H1 (cell line): Measurements from ENCODE around the gene ARL11. TPM values are rescaled to one million over a fixed set of nuclear protein-coding genes. Genes with fewer than 3 reads are reported as not detected.

Experiments
- CTCF ChIA-PET: fragments of 300-600 bp; sonication (Branson Sonifier 250); formaldehyde crosslinking; loops from one replicate; lab custom pipeline; 2021; ENCODE audit not compliant: partially characterized antibody; lab: Charles Lee
- POLR2A ChIA-PET: fragments of 300-600 bp; sonication (Branson Sonifier 250); formaldehyde crosslinking; loops from one replicate; lab custom pipeline; 2021; ENCODE audit warnings: inconsistent platforms; ENCODE audit not compliant: partially characterized antibody; lab: Charles Lee
- DNase-seq, 2 experiments: peaks; one replicate each; pipeline versions ENCODE4 v3.0.0 to v3.0.0-alpha.2; 2010 to 2022; ENCODE audit warnings: low spot score in 2 of 2, low read depth in 1 of 2, mixed read lengths in 1 of 2
- FAIRE-seq: peaks from 2 replicates; lab custom pipeline; 2011; peaks lifted over from hg19 to GRCh38; lab: Jason Lieb, UNC
- H2AFZ ChIP-seq: 2 replicates; pipeline ENCODE4 v1.8.1; 2012; ENCODE audit warnings: low read length, inconsistent platforms
- H2AK5ac ChIP-seq: 2 replicates; pipeline ENCODE4 v1.6.1; 2013; ENCODE audit warnings: low read depth, low read length
- H2BK120ac ChIP-seq: replicated peaks from 2 replicates; pipeline ENCODE3; 2013; ENCODE audit warnings: low read depth, low read length, inconsistent platforms
- H2BK12ac ChIP-seq: 2 replicates; pipeline ENCODE4 v1.6.1; 2013; ENCODE audit warnings: low read depth, low read length
- H2BK15ac ChIP-seq: 2 replicates; pipeline ENCODE4 v1.6.1; 2013; ENCODE audit warnings: low read length
- H2BK20ac ChIP-seq: 2 replicates; pipeline ENCODE4 v1.6.1; 2013; ENCODE audit warnings: low read length
- H2BK5ac ChIP-seq: 2 replicates; pipeline ENCODE4 v1.6.1; 2013; ENCODE audit warnings: low read depth, low read length
- H3K14ac ChIP-seq: 2 replicates; pipeline ENCODE4 v1.6.1; 2013; ENCODE audit warnings: inconsistent platforms; ENCODE audit not compliant: insufficient read length
- H3K18ac ChIP-seq: 2 replicates; pipeline ENCODE4 v1.6.1; 2013; ENCODE audit warnings: low read length; ENCODE audit errors: extremely low read depth
- H3K23ac ChIP-seq: 2 replicates; pipeline ENCODE4 v1.6.1; 2013; ENCODE audit warnings: inconsistent platforms; ENCODE audit not compliant: insufficient read length
- H3K23me2 ChIP-seq: 2 replicates; pipeline ENCODE4 v1.6.1; 2013; ENCODE audit warnings: low read depth, low read length
- H3K27ac ChIP-seq: 2 replicates; pipeline ENCODE4 v1.6.1; 2011; ENCODE audit warnings: low read depth, low read length, inconsistent platforms
- H3K27me3 ChIP-seq, 4 experiments: replicated peaks in 1 of 4; 1 replicate in 1 of 4; 2 replicates in 3 of 4; pipeline versions ENCODE4 v1.6.1 to v1.8.1; 2011 to 2013; ENCODE audit warnings: low read length in 3 of 4, mild to moderate bottlenecking in 3 of 4, inconsistent platforms in 2 of 4, mixed read lengths in 2 of 4, moderate library complexity in 1 of 4; ENCODE audit not compliant: control insufficient read depth in 3 of 4, insufficient read depth in 3 of 4; ENCODE audit errors: extremely low read depth in 1 of 4
- H3K36me3 ChIP-seq, 4 experiments: 2 replicates each; pipeline versions ENCODE4 v1.6.1 to v1.8.1; 2011 to 2013; ENCODE audit warnings: mild to moderate bottlenecking in 4 of 4, low read length in 3 of 4, moderate library complexity in 2 of 4, control low read depth in 1 of 4, inconsistent platforms in 1 of 4; ENCODE audit not compliant: insufficient read depth in 4 of 4, control insufficient read depth in 2 of 4
- H3K4ac ChIP-seq: replicated peaks from 2 replicates; pipeline ENCODE3; 2013; ENCODE audit warnings: low read length, low read depth, mixed read lengths, inconsistent platforms; ENCODE audit not compliant: insufficient read length
- H3K4me1 ChIP-seq, 4 experiments: replicated peaks in 1 of 4; 1 replicate in 1 of 4; 2 replicates in 3 of 4; pipeline versions ENCODE4 v1.6.1 to v1.8.1; 2011 to 2013; ENCODE audit warnings: low read length in 3 of 4, inconsistent platforms in 2 of 4, mixed read lengths in 1 of 4; ENCODE audit not compliant: insufficient read depth in 4 of 4, control insufficient read depth in 3 of 4
- H3K4me2 ChIP-seq, 2 experiments: 2 replicates each; pipeline versions ENCODE4 v1.6.1 to v1.8.1; 2011 to 2013; ENCODE audit warnings: low read depth in 2 of 2, low read length in 2 of 2, control low read depth in 1 of 2, inconsistent platforms in 1 of 2, mild to moderate bottlenecking in 1 of 2; ENCODE audit not compliant: insufficient read depth in 1 of 2
- H3K4me3 ChIP-seq, 4 experiments: fragments of 200-600, 300-600 bp in 1 of 4; sonication (generic), shearing (Covaris generic), sonication (Bioruptor Twin) in 1 of 4; 2 replicates each; pipeline versions ENCODE4 v1.5.1 to v1.8.1; 2011 to 2016; ENCODE audit warnings: low read length in 4 of 4, low read depth in 3 of 4, control low read depth in 2 of 4, inconsistent platforms in 2 of 4, mild to moderate bottlenecking in 2 of 4, mixed read lengths in 1 of 4, moderate library complexity in 1 of 4; ENCODE audit not compliant: insufficient read depth in 2 of 4; ENCODE audit errors: extremely low read depth in 1 of 4
- H3K56ac ChIP-seq: replicated peaks from 2 replicates; pipeline ENCODE3; 2013; ENCODE audit warnings: low read depth, mild to moderate bottlenecking, mixed read lengths, low read length, inconsistent platforms; ENCODE audit not compliant: insufficient read length
- H3K79me1 ChIP-seq: 2 replicates; pipeline ENCODE4 v1.6.1; 2013; ENCODE audit warnings: low read depth, low read length, control low read depth
- H3K79me2 ChIP-seq, 2 experiments: 2 replicates each; pipeline versions ENCODE4 v1.6.1 to v1.8.1; 2012 to 2013; ENCODE audit warnings: low read length in 2 of 2, mild to moderate bottlenecking in 2 of 2, inconsistent platforms in 1 of 2; ENCODE audit not compliant: insufficient read depth in 2 of 2, control insufficient read depth in 1 of 2
- H3K9ac ChIP-seq, 4 experiments: replicated peaks in 1 of 4; 1 replicate in 1 of 4; 2 replicates in 3 of 4; pipeline versions ENCODE4 v1.6.1 to v1.8.1; 2011 to 2013; ENCODE audit warnings: low read depth in 3 of 4, low read length in 3 of 4, control low read depth in 2 of 4, mild to moderate bottlenecking in 2 of 4, moderate library complexity in 2 of 4, inconsistent platforms in 1 of 4; ENCODE audit errors: extremely low read depth in 1 of 4
- H3K9me3 ChIP-seq, 2 experiments: 2 replicates each; pipeline versions ENCODE4 v1.6.1 to v1.8.1; 2012 to 2013; ENCODE audit warnings: mild to moderate bottlenecking in 2 of 2, moderate library complexity in 2 of 2, control low read depth in 1 of 2, inconsistent platforms in 1 of 2, low read depth in 1 of 2, low read length in 1 of 2, mixed read lengths in 1 of 2; ENCODE audit not compliant: insufficient read depth in 2 of 2
- H4K20me1 ChIP-seq, 2 experiments: replicated peaks in 1 of 2; 2 replicates each; pipeline versions ENCODE3 to v1.8.1; 2011 to 2013; ENCODE audit warnings: inconsistent platforms in 2 of 2, low read length in 2 of 2, mild to moderate bottlenecking in 1 of 2; ENCODE audit not compliant: insufficient read depth in 2 of 2, control insufficient read depth in 1 of 2
- H4K5ac ChIP-seq: 2 replicates; pipeline ENCODE4 v1.6.1; 2013; ENCODE audit warnings: low read length, low read depth, mixed read lengths, inconsistent platforms; ENCODE audit not compliant: insufficient read length
- H4K8ac ChIP-seq: 2 replicates; pipeline ENCODE4 v1.8.0; 2013; ENCODE audit warnings: mild to moderate bottlenecking, moderate library complexity, low read length, inconsistent platforms; ENCODE audit not compliant: insufficient read depth; ENCODE audit errors: extremely low read depth
- H4K91ac ChIP-seq: replicated peaks from 2 replicates; pipeline ENCODE3; 2013; ENCODE audit warnings: low read length, mixed read lengths, inconsistent platforms; ENCODE audit not compliant: insufficient read length
- ASH2L ChIP-seq: fragments of 200-600, 300-600 bp; sonication (generic); IDR thresholded peaks from one replicate; pipeline ENCODE4 v1.7.1; 2017; ENCODE audit warnings: low read length
- BACH1 ChIP-seq: IDR thresholded peaks from 2 replicates; pipeline ENCODE4 v1.6.1; 2012; ENCODE audit warnings: low read length, improper control_type of control experiment
- CBX8 ChIP-seq: fragments of 300-800, 300-1000 bp; sonication (generic); IDR thresholded peaks from 2 replicates; pipeline ENCODE4 v1.7.1; 2016; ENCODE audit warnings: low read depth, low read length, borderline replicate concordance
- CHD2 ChIP-seq: IDR thresholded peaks from 2 replicates; pipeline ENCODE4 v1.6.1; 2012; ENCODE audit warnings: low read length, improper control_type of control experiment
- JUN ChIP-seq: IDR thresholded peaks from 2 replicates; pipeline ENCODE4 v1.6.1; 2011; ENCODE audit warnings: low read depth, mild to moderate bottlenecking, improper control_type of control experiment, low read length
- POLR2AphosphoS5 ChIP-seq: IDR thresholded peaks from 2 replicates; pipeline ENCODE4 v1.6.1; 2011; ENCODE audit warnings: low read depth, low read length
- RAD21 ChIP-seq, 2 experiments: IDR thresholded peaks in 1 of 2; conservative IDR thresholded peaks in 1 of 2; 2 replicates each; pipeline ENCODE4 v1.6.1; 2011; ENCODE audit warnings: low read depth in 2 of 2, low read length in 2 of 2, improper control_type of control experiment in 1 of 2, inconsistent platforms in 1 of 2, mild to moderate bottlenecking in 1 of 2, moderate library complexity in 1 of 2
- SIN3A ChIP-seq, 2 experiments: IDR thresholded peaks in 1 of 2; conservative IDR thresholded peaks in 1 of 2; 2 replicates each; pipeline ENCODE4 v1.6.1; 2011 to 2012; ENCODE audit warnings: low read length in 2 of 2, improper control_type of control experiment in 1 of 2, low read depth in 1 of 2, mild to moderate bottlenecking in 1 of 2
- SIX5 ChIP-seq: IDR thresholded peaks from 2 replicates; pipeline ENCODE4 v1.6.1; 2011; ENCODE audit warnings: mild to moderate bottlenecking, low read depth, low read length
- SP1 ChIP-seq: IDR thresholded peaks from 2 replicates; pipeline ENCODE4 v1.6.1; 2011; ENCODE audit warnings: low read depth, low read length
- SP4 ChIP-seq: IDR thresholded peaks from 2 replicates; pipeline ENCODE4 v1.6.1; 2012; ENCODE audit warnings: low read length, inconsistent platforms
- TAF7 ChIP-seq: optimal IDR thresholded peaks from 2 replicates; pipeline ENCODE3; 2011; ENCODE audit warnings: low read depth, mild to moderate bottlenecking, inconsistent platforms, low read length, moderate library complexity, borderline replicate concordance
- TEAD4 ChIP-seq: IDR thresholded peaks from 2 replicates; pipeline ENCODE4 v1.6.1; 2012; ENCODE audit warnings: low read depth, low read length, inconsistent platforms, mixed read lengths
- WGBS, 2 experiments: shearing (Covaris generic) in 1 of 2; methylation state at CpG; one replicate each; pipeline versions ENCODE4 v1.1.6 to v1.1.7; 2013 to 2015; ENCODE audit warnings: low lambda C conversion rate in 2 of 2, mixed read lengths in 2 of 2, inconsistent platforms in 1 of 2, low coverage in 1 of 2, missing lambda C conversion rate in 1 of 2; ENCODE audit not compliant: insufficient replicate concordance in 2 of 2, insufficient coverage in 1 of 2, insufficient read length in 1 of 2; ENCODE audit errors: extremely low coverage in 1 of 2, missing lambda C conversion rate in 1 of 2; 5-methylcytosine and 5-hydroxymethylcytosine counted together
- polyA plus RNA-seq, 7 experiments: library from polyadenylated mRNA; depleted of rRNA in 3 of 7; stranded (reverse) in 5 of 7; unstranded in 2 of 7; fragments of >200 nt in 5 of 7; fragments of 200-250 nt in 2 of 7; gene quantifications; 1 replicate in 5 of 7; 2 replicates in 1 of 7; 4 replicates in 1 of 7; pipeline versions ENCODE4 v1.2.1 to v1.2.3, GENCODE V29; 2011 to 2013; ENCODE audit warnings: missing spikeins in 2 of 7, mixed read lengths in 2 of 7
- total RNA-seq: library from RNA; stranded (reverse); fragmentation: NEBNext Ultra II Directional; extraction: Animal tissue kit (Norgen Biotek cat#: 25700); gene quantifications from 2 replicates; pipeline ENCODE4 v1.2.1, GENCODE V29; 2021

Gene ARL11
- total and polyA plus RNA-seq, 2 of the 8 experiments (the other 6 are each of a cell fraction or from before 2014, with no cell fraction given): 0.45 to 0.52 TPM

DNA sequence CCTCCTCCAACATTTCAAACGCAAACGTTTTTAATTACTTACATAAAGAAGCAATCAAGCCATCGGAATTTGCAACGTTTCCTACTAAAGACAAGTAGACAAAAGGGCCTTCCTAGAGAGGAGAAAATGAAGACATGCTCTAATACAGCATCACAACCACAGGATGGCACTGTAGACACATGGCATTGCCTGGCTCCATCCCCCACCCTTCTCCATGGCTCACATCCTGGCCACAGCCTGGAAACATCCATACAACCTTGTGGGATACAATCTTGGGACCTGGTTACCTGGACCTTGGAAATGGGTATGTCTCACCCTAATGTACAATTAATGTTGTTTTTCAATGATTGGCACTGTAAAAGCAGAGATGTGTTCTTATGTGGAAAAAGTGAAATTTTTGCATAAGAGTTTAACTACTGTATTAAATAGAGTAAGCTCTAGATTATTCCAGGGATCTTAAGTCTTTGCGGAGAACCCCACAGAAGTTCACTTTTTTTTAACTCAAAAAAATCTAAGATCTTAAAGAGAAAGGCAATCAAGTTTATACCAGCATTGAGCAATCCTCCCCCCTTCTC, 41.5 kb downstream of the ARL11 start:
- POLR2A ChIA-PET: interaction anchor here (1.6 to 3.7 kb wide), 5 partner anchors 11 to 123 kb away, joined by 4 to 22 read pairs (median 5); partner anchors contain the start of genes EBPL and KPNA3
- Histone ChIP-seq H4K91ac (no peak overlapping the region), H3K9me3 (no peaks in the 10 kb centered on the region)
- TF ChIP-seq ASH2L (no peak), SIN3A (conservative IDR thresholded peaks at IDR 0.05 in 1 of 2, IDR thresholded peaks at IDR 0.05 in 1 of 2; ENCODE audit: low read depth in 1 of 2, low read length in 2 of 2) (0 out of 4 replicates have a peak, but pooled peaks of 1 of the 2 experiments have one; percentile 31), TAF7 (no peak), TEAD4 (0 out of 2 replicates have a peak, but pooled peaks have one; percentile 22), SP4 (no peak), BACH1 (no peak), SP1 (no peak), SIX5 (no peak), CHD2 (peak; percentile 69; the same call in 1 of the 2 replicates), POLR2AphosphoS5 (no peak), CBX8 (no peak), JUN (no peak), RAD21 (IDR thresholded peaks at IDR 0.05 in 1 of 2, conservative IDR thresholded peaks at IDR 0.05 in 1 of 2; ENCODE audit: low read depth in 2 of 2, low read length in 2 of 2) (peak; percentile 92 to 97)

More for the DNA sequence above, 41.5 kb downstream of the ARL11 start:
- H3K79me2 ChIP-seq: peaks cover 0 to 15% of the 10 kb centered on the region in 2 experiments; a peak in 2 of 4 replicates
- H4K8ac ChIP-seq: no peak overlapping the region
- no peak overlapping the region for H3K4ac ChIP-seq
- no peak overlapping the region for H2BK5ac ChIP-seq
- no peak overlapping the region for H2AK5ac ChIP-seq
- CTCF ChIA-PET: interaction anchor here (0.7 to 4.0 kb wide), 20 partner anchors 9 to 222 kb away, joined by 3 to 16 read pairs (median 4); partner anchors contain the start of gene EBPL
- no peak overlapping the region for H3K14ac ChIP-seq
- WGBS, 2 experiments: 72% methylated on average over 5 of the region's 5 CpGs; no CpG with 5 or more reads in 1 of the 2 experiments
- peak; percentile 95 for FAIRE-seq
- H3K79me1 ChIP-seq: no peaks in the 10 kb centered on the region
- H2BK15ac ChIP-seq: no peak overlapping the region
- H4K5ac ChIP-seq: no peak overlapping the region
- no peak overlapping the region for H2BK20ac ChIP-seq
- no peak overlapping the region for H2AFZ ChIP-seq
- no peak overlapping the region for H3K56ac ChIP-seq
- peak in 1 of 2 experiments; percentile 57 for DNase-seq
- H3K27ac ChIP-seq: no peak overlapping the region
- H3K4me3 ChIP-seq: no peak overlapping the region
- no peak overlapping the region for H3K18ac ChIP-seq
- H3K23ac ChIP-seq: no peak overlapping the region
- H3K36me3 ChIP-seq: peaks cover 2 to 21% (median 16%) of the 10 kb centered on the region in 4 experiments; a peak in 7 of 8 replicates
- no peak overlapping the region for H3K9ac ChIP-seq
- peaks cover 0 to 9% of the 10 kb centered on the region in 2 experiments for H4K20me1 ChIP-seq
- H2BK12ac ChIP-seq: no peak overlapping the region
- no peaks in the 10 kb centered on the region for H3K23me2 ChIP-seq
- H2BK120ac ChIP-seq: no peak overlapping the region
- no peaks in the 10 kb centered on the region for H3K27me3 ChIP-seq
- peaks cover 0 to 8% (median 0%) of the 10 kb centered on the region in 4 experiments; a peak in 2 of 7 replicates for H3K4me1 ChIP-seq
- no peak overlapping the region for H3K4me2 ChIP-seq
